GM19240 (cell line): ENCODE data around the gene CBLL1.
A peak's percentile ranks its signal among the peaks of the same experiment; 100 is the strongest.

ENCODE experiments used
- DNase-seq: peaks from one replicate; pipeline ENCODE4 v3.0.0; 2011; ENCODE audit warnings: low spot score; ENCODE audit not compliant: insufficient read length

CBLL1 gene

GRCh38 chr7:107743567-107744344 is at the start of gene CBLL1:
CBLL1 (plus strand) TSS chr7:107744142; CDS start chr7:107744164, 22 bp downstream.
- DNase-seq, result peak; percentile 54

GRCh38 chr7:107694386-107694785 is 49.6 kb upstream of the CBLL1 start:
- no peak for DNase-seq

- no peak for DNase-seq
These were observed 47.5 kb upstream of the CBLL1 start for GRCh38 chr7:107696330-107696946.

- no peak for DNase-seq
These were observed 46.5 kb upstream of the CBLL1 start for GRCh38 chr7:107697321-107698049.

GRCh38 chr7:107700570-107700969 is 43.4 kb upstream of the CBLL1 start:
- DNase-seq, result no peak

GRCh38 chr7:107701191-107701590 is 42.8 kb upstream of the CBLL1 start:
- DNase-seq, result no peak

GRCh38 chr7:107703219-107703618 is 40.7 kb upstream of the CBLL1 start:
- no peak for DNase-seq

- no peak for DNase-seq
These were observed 40.1 kb upstream of the CBLL1 start for GRCh38 chr7:107703872-107704271.

GRCh38 chr7:107708956-107709355 is 35.0 kb upstream of the CBLL1 start:
- no peak for DNase-seq

- no peak for DNase-seq
These were observed 32.6 kb upstream of the CBLL1 start for GRCh38 chr7:107711301-107711700.

GRCh38 chr7:107712025-107712424 is 31.9 kb upstream of the CBLL1 start:
- DNase-seq, result no peak

GRCh38 chr7:107712896-107713295 is 31.0 kb upstream of the CBLL1 start:
- no peak for DNase-seq

GRCh38 chr7:107715531-107715930 is 28.4 kb upstream of the CBLL1 start:
- DNase-seq, result no peak

- no peak for DNase-seq
These were observed 25.3 kb upstream of the CBLL1 start for GRCh38 chr7:107718456-107719193.

- no peak for DNase-seq
These were observed 22.7 kb upstream of the CBLL1 start for GRCh38 chr7:107721286-107721685.

GRCh38 chr7:107723255-107723654 is 20.7 kb upstream of the CBLL1 start:
- DNase-seq, result no peak

- peak; percentile 24 for DNase-seq
These were observed 18.7 kb upstream of the CBLL1 start for GRCh38 chr7:107725138-107725740.

GRCh38 chr7:107726356-107727130 is 17.4 kb upstream of the CBLL1 start:
- no peak for DNase-seq

- DNase-seq, result no peak
These were observed 15.7 kb upstream of the CBLL1 start for GRCh38 chr7:107728276-107728675.
